MG63 (cell line): Measurements from ENCODE around the gene DLST. TPM values are rescaled to one million over a fixed set of nuclear protein-coding genes. Genes with fewer than 3 reads are reported as not detected.

Experiments
- DNase-seq: peaks from one replicate; pipeline ENCODE4 v3.0.0-alpha.2; 2020
- H3K27me3 ChIP-seq: fragments of 250-450 bp; sonication (Bioruptor Pico); 2 replicates; pipeline ENCODE4 v1.5.1; 2020; ENCODE audit warnings: mild to moderate bottlenecking, moderate library complexity
- H3K36me3 ChIP-seq: fragments of 250-450 bp; sonication (Bioruptor Pico); 2 replicates; pipeline ENCODE4 v1.5.1; 2020; ENCODE audit warnings: mild to moderate bottlenecking, moderate library complexity
- H3K4me3 ChIP-seq: fragments of 250-450 bp; sonication (Bioruptor Pico); 2 replicates; pipeline ENCODE4 v1.5.1; 2020; ENCODE audit warnings: mild to moderate bottlenecking, moderate library complexity
- H3K9me3 ChIP-seq: fragments of 250-450 bp; sonication (Bioruptor Pico); 2 replicates; pipeline ENCODE4 v1.5.1; 2020; ENCODE audit warnings: mild to moderate bottlenecking, moderate library complexity
- total RNA-seq: library from RNA; depleted of rRNA; stranded (reverse); fragments of >200 nt; shearing (Covaris generic); gene quantifications from 2 replicates; pipeline ENCODE4 v1.2.3, GENCODE V29; 2014; ENCODE audit warnings: low replicate concordance

Gene DLST
- total RNA-seq, 1 experiment from 2014 or later: 52.6 TPM

- no peaks in the 10 kb centered on the region for H3K9me3 ChIP-seq
- no peak for DNase-seq
- no peak overlapping the region for H3K4me3 ChIP-seq
- H3K36me3 ChIP-seq: no peaks in the 10 kb centered on the region
- H3K27me3 ChIP-seq: no peaks in the 10 kb centered on the region
Observed at GRCh38 chr14:74938531-74939495, 57.1 kb downstream of the DLST start.

- no peak overlapping the region for H3K4me3 ChIP-seq
- no peaks in the 10 kb centered on the region for H3K9me3 ChIP-seq
- H3K36me3 ChIP-seq: peaks cover 3% of the 10 kb centered on the region; the same call in 1 of the 2 replicates
- DNase-seq: no peak
- H3K27me3 ChIP-seq: no peaks in the 10 kb centered on the region
Observed at GRCh38 chr14:74940956-74941565, 59.3 kb downstream of the DLST start.

- no peak for DNase-seq
Observed at GRCh38 chr14:74941676-74942097, 60.0 kb downstream of the DLST start.

GRCh38 chr14:74942181-74942580 is 60.5 kb downstream of the DLST start:
- Histone ChIP-seq H3K36me3 (peaks cover 3% of the 10 kb centered on the region; the same call in 1 of the 2 replicates), H3K4me3 (no peak overlapping the region), H3K27me3 (no peaks in the 10 kb centered on the region), H3K9me3 (no peaks in the 10 kb centered on the region)
- DNase-seq: no peak

More at GRCh38 chr14:74941676-74942097, 60.0 kb downstream of the DLST start:
- Histone ChIP-seq H3K36me3 (peaks cover 3% of the 10 kb centered on the region; the same call in 1 of the 2 replicates), H3K27me3 (no peaks in the 10 kb centered on the region), H3K4me3 (no peak overlapping the region), H3K9me3 (no peaks in the 10 kb centered on the region)

- H3K9me3 ChIP-seq: no peaks in the 10 kb centered on the region
Observed at GRCh38 chr14:74942608-74943007, 60.9 kb downstream of the DLST start.

GRCh38 chr14:74945261-74945851 is 63.6 kb downstream of the DLST start:
- Histone ChIP-seq H3K27me3 (no peaks in the 10 kb centered on the region), H3K9me3 (no peaks in the 10 kb centered on the region), H3K4me3 (no peak overlapping the region), H3K36me3 (peaks cover 3% of the 10 kb centered on the region; the same call in 1 of the 2 replicates)
- no peak for DNase-seq

More at GRCh38 chr14:74942608-74943007, 60.9 kb downstream of the DLST start:
- no peaks in the 10 kb centered on the region for H3K27me3 ChIP-seq
- peaks cover 3% of the 10 kb centered on the region; the same call in 1 of the 2 replicates for H3K36me3 ChIP-seq
- DNase-seq: no peak
- no peak overlapping the region for H3K4me3 ChIP-seq

GRCh38 chr14:74945852-74946658 is 64.3 kb downstream of the DLST start:
- Histone ChIP-seq H3K36me3 (peaks cover 3% of the 10 kb centered on the region; the same call in 1 of the 2 replicates), H3K9me3 (no peaks in the 10 kb centered on the region), H3K4me3 (no peak overlapping the region), H3K27me3 (no peaks in the 10 kb centered on the region)
- DNase-seq: peak; percentile 33

GRCh38 chr14:74946659-74947281 is 65.1 kb downstream of the DLST start:
- peaks cover 3% of the 10 kb centered on the region; the same call in 1 of the 2 replicates for H3K36me3 ChIP-seq

GRCh38 chr14:74947353-74948227 is 65.9 kb downstream of the DLST start:
- no peak for DNase-seq
- H3K36me3 ChIP-seq: peaks cover 3% of the 10 kb centered on the region; the same call in 1 of the 2 replicates
- H3K9me3 ChIP-seq: no peaks in the 10 kb centered on the region
- no peak overlapping the region for H3K4me3 ChIP-seq
- no peaks in the 10 kb centered on the region for H3K27me3 ChIP-seq

More at GRCh38 chr14:74946659-74947281, 65.1 kb downstream of the DLST start:
- Histone ChIP-seq H3K27me3 (no peaks in the 10 kb centered on the region), H3K4me3 (no peak overlapping the region), H3K9me3 (no peaks in the 10 kb centered on the region)
- no peak for DNase-seq

GRCh38 chr14:74948228-74949175 is 66.8 kb downstream of the DLST start:
- H3K36me3 ChIP-seq: peaks cover 3% of the 10 kb centered on the region; the same call in 1 of the 2 replicates
- H3K4me3 ChIP-seq: no peak overlapping the region
- H3K9me3 ChIP-seq: no peaks in the 10 kb centered on the region
- no peak for DNase-seq
- H3K27me3 ChIP-seq: no peaks in the 10 kb centered on the region

GRCh38 chr14:74949191-74949601 is 67.5 kb downstream of the DLST start:
- Histone ChIP-seq H3K9me3 (no peaks in the 10 kb centered on the region), H3K36me3 (peaks cover 3% of the 10 kb centered on the region; the same call in 1 of the 2 replicates), H3K27me3 (no peaks in the 10 kb centered on the region), H3K4me3 (no peak overlapping the region)
- DNase-seq: no peak

- no peak overlapping the region for H3K4me3 ChIP-seq
- H3K36me3 ChIP-seq: peaks cover 3% of the 10 kb centered on the region; the same call in 1 of the 2 replicates
- no peaks in the 10 kb centered on the region for H3K27me3 ChIP-seq
- DNase-seq: no peak
- no peaks in the 10 kb centered on the region for H3K9me3 ChIP-seq
Observed at GRCh38 chr14:74949859-74950573, 68.3 kb downstream of the DLST start.

- Histone ChIP-seq H3K27me3 (no peaks in the 10 kb centered on the region), H3K9me3 (no peaks in the 10 kb centered on the region), H3K4me3 (no peak overlapping the region), H3K36me3 (no peaks in the 10 kb centered on the region; the same call in 1 of the 2 replicates)
- no peak for DNase-seq
Observed at GRCh38 chr14:74950795-74951442, 69.2 kb downstream of the DLST start.
